Vagina (tissue), 2 donors: ENCODE data around the gene ERO1A. TPM values are rescaled to one million over a fixed set of nuclear protein-coding genes. Genes with fewer than 3 reads are reported as not detected.

Experiments used
- DNase-seq, 2 donors: peaks; one replicate each; pipeline ENCODE4 v3.0.0-alpha.2; 2017; ENCODE audit errors: extremely low spot score in 2 of 2
- H3K27ac ChIP-seq: fragments of 200-600 bp; sonication (generic); one replicate; pipeline ENCODE4 v1.5.1; 2019
- H3K27me3 ChIP-seq: fragments of 200-600 bp; sonication (generic); one replicate; pipeline ENCODE4 v1.5.1; 2019
- H3K36me3 ChIP-seq, 2 donors: fragments of 200-600 bp; sonication (generic); one replicate each; pipeline ENCODE4 v1.5.1; 2017 to 2019
- H3K4me1 ChIP-seq: fragments of 200-600 bp; sonication (generic); one replicate; pipeline ENCODE4 v1.5.1; 2019
- H3K4me3 ChIP-seq, 2 donors: fragments of 200-600 bp; sonication (generic); 1 replicate in 1 of 2; 2 replicates in 1 of 2; pipeline ENCODE4 v1.5.1; 2016 to 2019
- H3K9me3 ChIP-seq: fragments of 200-600 bp; sonication (generic); one replicate; pipeline ENCODE4 v1.5.1; 2019
- POLR2A ChIP-seq, 2 donors: fragments of 450-650 bp; IDR thresholded peaks; one replicate each; pipeline ENCODE4 v1.6.1; 2017; ENCODE audit warnings: antibody characterized with exemption in 2 of 2, mild to moderate bottlenecking in 2 of 2, moderate library complexity in 2 of 2
- POLR2AphosphoS5 ChIP-seq, 2 donors: sonication (generic); formaldehyde crosslinking; IDR thresholded peaks; one replicate each; pipeline ENCODE4 v1.9.0; 2017; ENCODE audit warnings: antibody characterized with exemption in 2 of 2, mild to moderate bottlenecking in 2 of 2, low read depth in 1 of 2; ENCODE audit not compliant: insufficient read depth in 1 of 2
- intact Hi-C: fragments of 100-400 bp; cut with DNase I; formaldehyde crosslinking; loops from one replicate; pipeline ENCODE4 v1.15.1; 2023
- total RNA-seq: library from RNA; depleted of rRNA; stranded (reverse); fragments of >200 nt; gene quantifications from one replicate; pipeline ENCODE4 v1.2.3, GENCODE V29; 2016
- TF ChIP-seq, protein P1 (sequence below), 3 experiments: fragments of 450-650 bp in 2 of 3; fragments of 200-600 bp in 1 of 3; sonication (generic) in 1 of 3; IDR thresholded peaks; one replicate each; pipeline ENCODE4 v1.5.1; 2017 to 2019; ENCODE audit warnings: antibody characterized with exemption in 3 of 3, mild to moderate bottlenecking in 2 of 3, moderate library complexity in 2 of 3

The ERO1A gene
- total RNA-seq, 1 donor from 2014 or later: 50.6 TPM

DNA sequence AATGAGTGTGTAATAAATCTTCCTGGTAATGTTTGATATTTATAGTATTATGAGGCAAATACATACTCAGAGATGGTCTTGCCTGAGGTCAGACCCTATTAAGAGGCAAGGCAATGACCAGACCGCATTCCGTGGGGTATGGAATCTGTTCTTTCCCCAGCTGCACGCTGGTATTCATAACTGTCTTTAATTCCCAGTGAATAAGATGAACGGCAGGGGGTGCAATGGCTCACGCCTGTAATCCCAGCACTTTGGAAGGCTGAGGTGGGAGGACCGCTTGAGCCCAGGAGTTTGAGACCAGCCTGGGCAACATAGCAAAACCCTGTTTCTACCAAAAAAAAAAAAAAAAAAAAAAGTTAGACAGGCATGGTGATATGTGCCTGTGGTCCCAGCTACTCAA is 44.6 kb downstream of the ERO1A start:
- Histone ChIP-seq H3K9me3 (no peaks in the 10 kb centered on the region), H3K4me3 (no peak overlapping the region), H3K27ac (no peak overlapping the region), H3K27me3 (no peaks in the 10 kb centered on the region), H3K36me3 (peaks cover 0 to 51% of the 10 kb centered on the region in 2 donors), H3K4me1 (no peaks in the 10 kb centered on the region)
- intact Hi-C loops: no loop called here
- TF ChIP-seq POLR2A (IDR thresholded peaks at IDR 0.05) (no peak), POLR2AphosphoS5 (IDR thresholded peaks at IDR 0.05; ENCODE audit: insufficient read depth in 1 of 2, low read depth in 1 of 2) (no peak)
- TF ChIP-seq, protein P1, sequence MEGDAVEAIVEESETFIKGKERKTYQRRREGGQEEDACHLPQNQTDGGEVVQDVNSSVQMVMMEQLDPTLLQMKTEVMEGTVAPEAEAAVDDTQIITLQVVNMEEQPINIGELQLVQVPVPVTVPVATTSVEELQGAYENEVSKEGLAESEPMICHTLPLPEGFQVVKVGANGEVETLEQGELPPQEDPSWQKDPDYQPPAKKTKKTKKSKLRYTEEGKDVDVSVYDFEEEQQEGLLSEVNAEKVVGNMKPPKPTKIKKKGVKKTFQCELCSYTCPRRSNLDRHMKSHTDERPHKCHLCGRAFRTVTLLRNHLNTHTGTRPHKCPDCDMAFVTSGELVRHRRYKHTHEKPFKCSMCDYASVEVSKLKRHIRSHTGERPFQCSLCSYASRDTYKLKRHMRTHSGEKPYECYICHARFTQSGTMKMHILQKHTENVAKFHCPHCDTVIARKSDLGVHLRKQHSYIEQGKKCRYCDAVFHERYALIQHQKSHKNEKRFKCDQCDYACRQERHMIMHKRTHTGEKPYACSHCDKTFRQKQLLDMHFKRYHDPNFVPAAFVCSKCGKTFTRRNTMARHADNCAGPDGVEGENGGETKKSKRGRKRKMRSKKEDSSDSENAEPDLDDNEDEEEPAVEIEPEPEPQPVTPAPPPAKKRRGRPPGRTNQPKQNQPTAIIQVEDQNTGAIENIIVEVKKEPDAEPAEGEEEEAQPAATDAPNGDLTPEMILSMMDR (IDR thresholded peaks at IDR 0.05): no peak
- DNase-seq: no peak

DNA sequence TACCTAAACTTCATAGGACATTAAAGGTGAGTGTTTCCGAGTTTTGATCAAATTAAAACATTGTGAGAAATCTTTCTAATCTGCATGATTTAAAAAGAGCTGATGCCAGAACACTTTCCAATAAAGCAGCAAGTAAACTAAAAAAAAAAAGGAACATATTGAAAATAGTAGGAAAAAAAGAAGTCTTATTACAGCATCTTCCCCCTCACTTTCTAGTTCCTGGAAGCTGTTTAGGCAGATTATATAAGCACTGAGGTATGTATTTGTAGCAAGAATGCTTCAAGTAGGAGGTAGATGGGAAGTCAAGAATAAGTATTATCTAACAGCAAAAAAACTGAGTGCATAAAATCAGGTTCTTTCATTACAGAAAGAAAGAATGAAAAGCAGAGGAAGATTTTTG is 45.8 kb downstream of the ERO1A start:
- Histone ChIP-seq H3K4me3 (no peak overlapping the region), H3K36me3 (peaks cover 0 to 60% of the 10 kb centered on the region in 2 donors), H3K9me3 (no peaks in the 10 kb centered on the region), H3K27ac (no peak overlapping the region), H3K4me1 (no peaks in the 10 kb centered on the region), H3K27me3 (no peaks in the 10 kb centered on the region)
- intact Hi-C loops: no loop called here
- TF ChIP-seq, protein P1 (IDR thresholded peaks at IDR 0.05): no peak
- TF ChIP-seq POLR2A (IDR thresholded peaks at IDR 0.05) (no peak), POLR2AphosphoS5 (IDR thresholded peaks at IDR 0.05; ENCODE audit: insufficient read depth in 1 of 2, low read depth in 1 of 2) (no peak)
- no peak for DNase-seq

DNA sequence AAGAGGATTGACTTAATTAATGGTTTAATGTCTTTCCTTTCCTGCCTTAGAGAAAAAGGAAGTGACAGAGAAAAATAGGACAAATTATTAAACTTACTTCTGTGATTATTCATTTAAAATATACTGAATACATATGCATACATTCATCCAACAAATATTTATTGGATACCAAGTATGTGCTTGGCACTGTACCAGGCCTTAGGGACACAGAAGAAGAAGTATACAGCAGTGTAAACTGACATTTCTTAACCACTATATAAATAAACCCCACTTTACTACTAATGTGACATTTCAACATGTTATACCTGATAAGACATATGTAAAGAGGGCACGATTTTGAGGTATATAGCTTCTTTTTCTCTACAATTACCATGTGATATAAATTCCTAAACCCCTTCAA is 53.6 kb downstream of the ERO1A start:
- Histone ChIP-seq H3K27me3 (no peaks in the 10 kb centered on the region), H3K4me1 (no peaks in the 10 kb centered on the region), H3K27ac (no peak overlapping the region), H3K9me3 (no peaks in the 10 kb centered on the region), H3K4me3 (no peak overlapping the region), H3K36me3 (peaks cover 0 to 44% of the 10 kb centered on the region in 2 donors)
- intact Hi-C loops: no loop called here
- no peak for TF ChIP-seq POLR2AphosphoS5 (IDR thresholded peaks at IDR 0.05; ENCODE audit: insufficient read depth in 1 of 2, low read depth in 1 of 2)
- no peak for TF ChIP-seq POLR2A (IDR thresholded peaks at IDR 0.05)
- TF ChIP-seq, protein P1 (IDR thresholded peaks at IDR 0.05): no peak
- DNase-seq: no peak

DNA sequence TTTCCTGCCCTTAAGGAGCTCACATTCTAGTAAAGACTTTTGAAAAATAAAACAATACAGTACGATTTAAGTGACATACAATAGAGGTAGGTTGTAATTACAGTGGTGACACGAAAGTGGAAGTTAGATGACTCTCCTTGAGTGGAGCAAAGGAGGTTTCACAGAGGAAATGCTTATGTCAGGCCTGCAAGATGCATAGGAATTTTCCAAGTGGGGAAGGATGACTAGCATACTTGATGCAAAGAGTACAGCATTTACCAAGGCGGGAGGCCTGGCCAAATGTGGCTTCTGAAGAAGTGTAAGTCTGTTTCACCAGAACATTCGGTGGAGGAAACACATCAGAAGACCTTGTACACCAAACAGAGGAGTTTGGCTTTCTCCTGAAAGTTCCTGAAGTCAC is 55.2 kb downstream of the ERO1A start:
- intact Hi-C loops: no loop called here
- TF ChIP-seq POLR2AphosphoS5 (IDR thresholded peaks at IDR 0.05; ENCODE audit: insufficient read depth in 1 of 2, low read depth in 1 of 2) (no peak), POLR2A (IDR thresholded peaks at IDR 0.05) (no peak)
- TF ChIP-seq, protein P1 (IDR thresholded peaks at IDR 0.05): no peak
- Histone ChIP-seq H3K36me3 (peaks cover 0 to 33% of the 10 kb centered on the region in 2 donors), H3K27me3 (no peaks in the 10 kb centered on the region), H3K4me3 (no peak overlapping the region), H3K4me1 (no peaks in the 10 kb centered on the region), H3K27ac (no peak overlapping the region), H3K9me3 (no peaks in the 10 kb centered on the region)
- DNase-seq: no peak

DNA sequence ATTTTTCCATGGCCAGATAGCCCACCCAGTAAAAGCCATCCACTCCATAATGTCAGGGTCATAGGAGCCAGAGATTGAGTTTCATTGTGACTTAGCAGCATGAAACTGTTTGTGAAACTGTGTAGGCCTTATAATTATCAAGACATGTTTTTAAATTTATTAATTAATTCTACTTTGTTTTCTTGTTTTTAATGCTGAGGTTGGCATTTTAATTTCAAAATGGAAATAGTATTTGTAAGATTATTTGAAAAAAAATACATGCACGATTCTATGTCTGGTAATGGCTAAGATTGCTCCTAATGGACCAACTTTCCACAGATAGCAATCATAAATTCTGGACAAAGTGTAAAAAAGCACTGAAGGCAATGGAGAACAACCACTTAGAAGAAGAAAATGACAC is 75.7 kb downstream of the ERO1A start:
- Histone ChIP-seq H3K27ac (no peak overlapping the region), H3K27me3 (no peaks in the 10 kb centered on the region), H3K4me3 (no peak overlapping the region), H3K4me1 (no peaks in the 10 kb centered on the region), H3K9me3 (no peaks in the 10 kb centered on the region), H3K36me3 (no peaks in the 10 kb centered on the region)
- TF ChIP-seq, protein P1 (IDR thresholded peaks at IDR 0.05): no peak
- TF ChIP-seq POLR2AphosphoS5 (IDR thresholded peaks at IDR 0.05; ENCODE audit: insufficient read depth in 1 of 2, low read depth in 1 of 2) (no peak), POLR2A (IDR thresholded peaks at IDR 0.05) (no peak)
- intact Hi-C loops: loop anchor here (5.0 kb wide), 1 partner anchor 638 kb away; no protein-coding TSS in a partner anchor
- DNase-seq: no peak
